ENCODE data around the gene COL6A6. TPM values are rescaled to one million over a fixed set of nuclear protein-coding genes. Genes with fewer than 3 reads are reported as not detected.

Gene COL6A6
- total RNA-seq, 2 donors from 2014 or later = not detected

DNA sequence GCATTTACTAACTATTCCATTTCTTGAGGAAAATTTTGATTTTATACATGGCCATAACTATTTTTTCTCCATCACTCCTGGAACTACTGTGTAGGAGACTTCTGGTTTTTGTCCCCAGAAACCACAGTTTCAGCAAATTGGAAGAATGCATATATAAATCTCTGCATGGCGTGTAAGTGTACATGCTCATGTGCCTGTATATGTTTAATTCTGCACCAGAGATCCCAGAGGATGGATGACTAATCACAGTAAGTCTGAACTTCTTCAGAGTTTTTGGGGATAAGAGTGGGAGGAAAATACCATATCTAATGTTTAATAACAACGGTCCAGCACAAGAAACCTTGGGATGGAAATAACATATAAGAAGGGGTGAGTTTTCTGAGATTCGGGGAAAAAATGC, 10.9 kb upstream of the COL6A6 start:
- no peak overlapping the region for H3K4me3 ChIP-seq
- 62 to 76% methylated on average over 3 of the region's 3 CpGs for WGBS, 2 donors
- H3K36me3 ChIP-seq (replicated peaks in 1 of 2; ENCODE audit: insufficient read depth in 1 of 2, low read depth in 2 of 2) = no peaks in the 10 kb centered on the region
- no peak overlapping the region for H3K27ac ChIP-seq
- TF ChIP-seq, protein P1, sequence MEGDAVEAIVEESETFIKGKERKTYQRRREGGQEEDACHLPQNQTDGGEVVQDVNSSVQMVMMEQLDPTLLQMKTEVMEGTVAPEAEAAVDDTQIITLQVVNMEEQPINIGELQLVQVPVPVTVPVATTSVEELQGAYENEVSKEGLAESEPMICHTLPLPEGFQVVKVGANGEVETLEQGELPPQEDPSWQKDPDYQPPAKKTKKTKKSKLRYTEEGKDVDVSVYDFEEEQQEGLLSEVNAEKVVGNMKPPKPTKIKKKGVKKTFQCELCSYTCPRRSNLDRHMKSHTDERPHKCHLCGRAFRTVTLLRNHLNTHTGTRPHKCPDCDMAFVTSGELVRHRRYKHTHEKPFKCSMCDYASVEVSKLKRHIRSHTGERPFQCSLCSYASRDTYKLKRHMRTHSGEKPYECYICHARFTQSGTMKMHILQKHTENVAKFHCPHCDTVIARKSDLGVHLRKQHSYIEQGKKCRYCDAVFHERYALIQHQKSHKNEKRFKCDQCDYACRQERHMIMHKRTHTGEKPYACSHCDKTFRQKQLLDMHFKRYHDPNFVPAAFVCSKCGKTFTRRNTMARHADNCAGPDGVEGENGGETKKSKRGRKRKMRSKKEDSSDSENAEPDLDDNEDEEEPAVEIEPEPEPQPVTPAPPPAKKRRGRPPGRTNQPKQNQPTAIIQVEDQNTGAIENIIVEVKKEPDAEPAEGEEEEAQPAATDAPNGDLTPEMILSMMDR (IDR thresholded peaks at IDR 0.05) = no peak
- TF ChIP-seq POLR2A (IDR thresholded peaks at IDR 0.05) = no peak
- no peaks in the 10 kb centered on the region for H3K27me3 ChIP-seq
- H3K4me1 ChIP-seq = no peaks in the 10 kb centered on the region
- no peak for DNase-seq
- intact Hi-C loops (cut with DNase I) = no loop called here
- H3K9me3 ChIP-seq = no peaks in the 10 kb centered on the region
- no peak for ATAC-seq

DNA sequence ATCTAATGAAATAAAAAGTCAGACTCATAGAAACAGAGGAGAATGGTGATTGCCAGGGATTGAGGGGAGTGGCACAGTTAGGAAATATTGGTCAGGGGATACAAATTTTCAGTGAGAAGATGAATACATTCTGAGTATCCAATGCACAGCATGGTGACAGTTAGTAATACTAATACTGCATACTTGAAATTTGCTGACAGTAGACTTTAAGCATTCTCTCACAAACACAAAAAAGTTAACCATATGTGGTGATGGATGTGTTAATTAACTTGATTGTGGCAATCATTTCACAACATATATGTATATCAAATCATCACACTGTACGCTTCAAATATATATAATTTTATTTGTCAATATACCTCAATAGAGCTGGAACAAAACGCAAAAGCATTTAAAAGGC, 9.2 kb upstream of the COL6A6 start:
- Histone ChIP-seq H3K4me3 (no peak overlapping the region), H3K9me3 (no peaks in the 10 kb centered on the region), H3K4me1 (no peaks in the 10 kb centered on the region), H3K27ac (no peak overlapping the region), H3K36me3 (replicated peaks in 1 of 2; ENCODE audit: insufficient read depth in 1 of 2, low read depth in 2 of 2) (no peaks in the 10 kb centered on the region), H3K27me3 (no peaks in the 10 kb centered on the region)
- intact Hi-C loops (cut with DNase I) = no loop called here
- ATAC-seq (no peak), DNase-seq (no peak)
- 71 to 76% methylated on average over 2 of the region's 2 CpGs for WGBS, 2 donors
- TF ChIP-seq, protein P1 (IDR thresholded peaks at IDR 0.05) = no peak
- TF ChIP-seq POLR2A (IDR thresholded peaks at IDR 0.05) = no peak

DNA sequence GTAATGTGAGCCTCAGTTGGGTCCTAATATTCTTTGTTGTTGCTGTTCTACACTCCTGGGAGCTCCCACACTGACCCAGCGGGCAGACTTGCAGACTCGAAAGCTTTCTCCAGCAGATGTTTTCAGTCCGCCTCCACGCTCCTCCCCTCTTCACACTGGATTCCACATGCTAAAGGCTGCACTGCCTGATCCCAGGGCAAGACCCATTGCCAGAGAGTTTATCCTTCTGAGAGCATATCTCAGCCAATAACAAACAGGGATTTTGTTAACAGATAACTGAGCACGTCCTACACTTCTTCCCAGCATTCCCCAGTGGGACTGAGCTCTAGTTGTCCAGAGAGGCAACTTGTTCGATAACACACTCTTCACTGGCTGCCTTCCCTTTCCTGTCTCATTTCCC, 8.0 kb upstream of the COL6A6 start:
- DNase-seq = peak in 2 of 4 donors; percentile 9
- intact Hi-C loops (cut with DNase I) = no loop called here
- Histone ChIP-seq H3K4me1 (no peaks in the 10 kb centered on the region), H3K9me3 (no peaks in the 10 kb centered on the region), H3K36me3 (replicated peaks in 1 of 2; ENCODE audit: insufficient read depth in 1 of 2, low read depth in 2 of 2) (no peaks in the 10 kb centered on the region), H3K27me3 (no peaks in the 10 kb centered on the region), H3K4me3 (no peak overlapping the region), H3K27ac (no peak overlapping the region)
- no peak for TF ChIP-seq POLR2A (IDR thresholded peaks at IDR 0.05)
- TF ChIP-seq, protein P1 (IDR thresholded peaks at IDR 0.05) = no peak
- peak; percentile 15 for ATAC-seq
- 49 to 56% methylated on average over 6 of the region's 6 CpGs for WGBS, 2 donors

DNA sequence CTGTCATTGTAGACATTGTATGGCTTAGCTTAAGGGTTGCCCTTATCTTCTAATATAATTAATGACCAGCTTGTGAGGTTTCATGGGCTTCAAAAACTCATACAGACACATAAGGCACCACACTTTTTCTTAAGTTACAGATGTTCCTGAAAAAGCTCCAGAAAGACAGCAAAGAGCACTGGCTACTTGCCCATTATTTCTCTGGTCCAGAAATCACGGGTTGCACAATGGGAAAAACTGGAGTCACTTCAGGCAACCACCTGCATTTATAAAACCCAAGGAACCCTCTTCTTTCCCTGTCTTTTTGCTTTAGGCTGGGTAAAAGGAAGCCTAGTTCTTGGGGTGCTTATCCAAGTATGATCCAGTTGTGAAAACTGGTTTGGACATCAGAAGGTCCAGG, 2.3 kb upstream of the COL6A6 start:
- TF ChIP-seq, protein P1 (IDR thresholded peaks at IDR 0.05) = no peak
- TF ChIP-seq POLR2A (IDR thresholded peaks at IDR 0.05) = no peak
- intact Hi-C loops (cut with DNase I) = no loop called here
- WGBS, 2 donors = 44 to 57% methylated on average over 1 of the region's 1 CpG
- H3K4me1 ChIP-seq = peaks cover 5% of the 10 kb centered on the region
- H3K27me3 ChIP-seq = peaks cover 0 to 7% of the 10 kb centered on the region in 2 donors
- ATAC-seq (no peak), DNase-seq (no peak)
- H3K36me3 ChIP-seq (replicated peaks in 1 of 2; ENCODE audit: insufficient read depth in 1 of 2, low read depth in 2 of 2) = no peaks in the 10 kb centered on the region
- no peaks in the 10 kb centered on the region for H3K9me3 ChIP-seq
- no peak overlapping the region for H3K27ac ChIP-seq
- no peak overlapping the region for H3K4me3 ChIP-seq

DNA sequence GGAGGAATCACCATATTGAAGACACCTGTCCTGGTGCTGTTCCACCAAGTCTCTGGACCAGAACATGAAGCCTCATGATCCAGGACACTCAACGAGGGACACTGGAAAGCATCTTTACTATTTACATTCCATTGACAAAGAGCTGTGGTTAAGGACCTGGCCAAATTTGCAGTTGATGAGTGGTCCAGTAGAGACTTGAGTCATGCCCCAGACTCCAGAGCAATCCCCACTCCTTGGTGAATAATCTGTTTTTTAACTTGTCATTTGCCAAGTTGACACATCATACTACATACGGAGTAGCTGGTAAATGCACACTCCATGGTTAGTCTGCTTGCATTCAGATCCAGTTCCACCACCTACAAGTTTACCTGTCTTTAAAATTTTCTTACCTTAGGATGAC, 1.2 kb upstream of the COL6A6 start:
- ATAC-seq = no peak
- Histone ChIP-seq H3K4me3 (no peak overlapping the region), H3K27ac (no peak overlapping the region), H3K4me1 (peaks cover 5% of the 10 kb centered on the region), H3K36me3 (replicated peaks in 1 of 2; ENCODE audit: insufficient read depth in 1 of 2, low read depth in 2 of 2) (no peaks in the 10 kb centered on the region), H3K27me3 (peaks cover 0 to 7% of the 10 kb centered on the region in 2 donors), H3K9me3 (no peaks in the 10 kb centered on the region)
- intact Hi-C loops (cut with DNase I) = no loop called here
- DNase-seq = no peak
- no peak for TF ChIP-seq POLR2A (IDR thresholded peaks at IDR 0.05)
- TF ChIP-seq, protein P1 (IDR thresholded peaks at IDR 0.05) = no peak
- WGBS, 2 donors = 58 to 81% methylated on average over 2 of the region's 2 CpGs
